ENCODE results near the gene PROK2. TPM values are rescaled to one million over a fixed set of nuclear protein-coding genes. Genes with fewer than 3 reads are reported as not detected.

Gene PROK2
- total and polyA plus RNA-seq, 2 experiments from 2014 or later: 2.1 to 2.3 TPM

GRCh38 chr3:71806736-71807135, 21.8 kb upstream of the PROK2 start:
- H3K4me2 ChIP-seq: no peak overlapping the region
- no peak overlapping the region for H2AFZ ChIP-seq
- no peak overlapping the region for H3K27ac ChIP-seq (ENCODE audit: low read depth)
- no peaks in the 10 kb centered on the region for H3K27me3 ChIP-seq (ENCODE audit: insufficient read depth)
- peaks cover 7% of the 10 kb centered on the region for H3K27me3 Mint-ChIP-seq (ENCODE audit: insufficient read depth, low read depth, poor library complexity)
- no peaks in the 10 kb centered on the region for H4K20me1 ChIP-seq (replicated peaks; ENCODE audit: insufficient read depth)
- H3K4me1 Mint-ChIP-seq: peaks cover 18% of the 10 kb centered on the region
- no peak overlapping the region for H3K4me3 Mint-ChIP-seq
- H3K4me3 ChIP-seq: no peak overlapping the region
- H3K79me2 ChIP-seq (replicated peaks; ENCODE audit: insufficient read depth): no peaks in the 10 kb centered on the region
- H3K36me3 Mint-ChIP-seq (ENCODE audit: low read depth): no peaks in the 10 kb centered on the region
- peaks cover 9% of the 10 kb centered on the region; the same call in 1 of the 2 replicates for H3K9me2 ChIP-seq (ENCODE audit: insufficient read depth)
- peaks cover 17% of the 10 kb centered on the region for H3K4me1 ChIP-seq (ENCODE audit: insufficient read depth)
- no peaks in the 10 kb centered on the region for H3F3A ChIP-seq (replicated peaks; ENCODE audit: low read depth)
- ATAC-seq (no peak), DNase-seq (ENCODE audit: low spot score) (no peak)
- TF ChIP-seq REST (IDR thresholded peaks at IDR 0.05; ENCODE audit: unreplicated experiment) (no peak), ZNF462 (CRISPR knock-in tag; IDR thresholded peaks at IDR 0.05) (no peak), EZH2 (IDR thresholded peaks at IDR 0.05; ENCODE audit: low read depth, unreplicated experiment) (no peak), POLR2AphosphoS5 (IDR thresholded peaks at IDR 0.05; ENCODE audit: low read depth) (no peak), EZH2phosphoT487 (IDR thresholded peaks at IDR 0.05; ENCODE audit: unreplicated experiment) (no peak), ZNF114 (CRISPR knock-in tag; IDR thresholded peaks at IDR 0.05) (no peak), CTCF (conservative IDR thresholded peaks at IDR 0.05; ENCODE audit: low read depth in 2 of 2) (no peak), CREB1 (CRISPR knock-in tag; IDR thresholded peaks at IDR 0.05; ENCODE audit: low read depth) (no peak), JUNB (IDR thresholded peaks at IDR 0.05; ENCODE audit: unreplicated experiment) (no peak), NANOG (IDR thresholded peaks at IDR 0.05; ENCODE audit: borderline replicate concordance) (no peak), STAT1 (IDR thresholded peaks at IDR 0.05; ENCODE audit: unreplicated experiment) (no peak), ZNF331 (CRISPR knock-in tag; IDR thresholded peaks at IDR 0.05; ENCODE audit: low read depth) (no peak)
- TF ChIP-seq, protein P1, sequence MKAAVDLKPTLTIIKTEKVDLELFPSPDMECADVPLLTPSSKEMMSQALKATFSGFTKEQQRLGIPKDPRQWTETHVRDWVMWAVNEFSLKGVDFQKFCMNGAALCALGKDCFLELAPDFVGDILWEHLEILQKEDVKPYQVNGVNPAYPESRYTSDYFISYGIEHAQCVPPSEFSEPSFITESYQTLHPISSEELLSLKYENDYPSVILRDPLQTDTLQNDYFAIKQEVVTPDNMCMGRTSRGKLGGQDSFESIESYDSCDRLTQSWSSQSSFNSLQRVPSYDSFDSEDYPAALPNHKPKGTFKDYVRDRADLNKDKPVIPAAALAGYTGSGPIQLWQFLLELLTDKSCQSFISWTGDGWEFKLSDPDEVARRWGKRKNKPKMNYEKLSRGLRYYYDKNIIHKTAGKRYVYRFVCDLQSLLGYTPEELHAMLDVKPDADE (IDR thresholded peaks at IDR 0.05): no peak
- no peak overlapping the region for H3K27ac Mint-ChIP-seq
- no peaks in the 10 kb centered on the region for H3K9me3 Mint-ChIP-seq
- no peaks in the 10 kb centered on the region for H3K36me3 ChIP-seq (ENCODE audit: insufficient read depth)
